ENCODE measurements around the gene PROKR2.

The PROKR2 gene

DNA sequence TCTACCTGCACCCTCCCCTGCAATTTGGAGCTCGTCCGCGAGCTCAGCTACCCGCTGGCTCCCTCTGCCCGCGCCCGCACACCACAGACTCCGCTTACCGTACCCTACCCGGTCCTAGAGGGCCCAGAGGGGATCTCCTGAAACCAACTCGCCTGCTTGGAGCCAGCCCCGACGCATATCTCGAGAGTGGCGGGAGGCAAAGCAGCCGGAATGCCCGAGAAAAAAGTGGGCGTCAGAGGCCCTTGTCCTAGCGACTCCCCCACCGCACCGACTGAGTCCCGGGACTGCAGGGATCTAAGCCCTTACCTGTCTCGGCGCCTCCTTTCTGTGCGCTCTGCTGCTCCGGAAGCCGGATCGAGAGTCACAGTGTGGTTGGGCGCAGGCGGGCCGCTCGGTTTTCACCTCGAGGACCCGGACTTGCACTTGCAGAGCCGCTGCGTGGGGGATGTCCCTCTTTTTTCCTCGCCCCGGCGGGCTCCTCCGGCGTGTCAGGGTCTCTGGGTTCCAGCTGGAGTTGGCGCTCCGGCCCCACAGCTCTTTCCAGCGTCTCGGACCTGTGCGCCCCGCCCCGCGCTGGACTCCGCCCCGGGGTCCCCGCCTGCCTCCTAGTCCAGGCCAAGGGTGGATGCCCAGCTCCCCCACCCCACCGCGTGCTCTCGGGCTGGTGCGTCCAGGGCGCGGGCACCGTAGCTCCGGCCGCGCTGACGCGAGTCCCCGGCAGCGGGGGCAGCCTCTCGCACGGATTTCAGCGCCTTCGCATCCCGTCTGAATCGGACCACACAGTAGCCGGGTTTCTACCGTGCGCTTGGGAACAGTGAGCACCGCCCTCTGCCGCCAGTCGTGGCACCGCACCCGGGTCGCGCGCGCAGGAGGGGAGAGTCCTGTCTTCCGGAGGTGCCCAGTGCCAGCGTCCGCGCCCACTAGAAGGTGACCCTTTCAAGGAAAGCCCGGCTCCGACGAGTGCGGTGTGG lies at the start of gene PROKR2:
PROKR2 (minus strand) TSS at position 767 of the 971 bp plus-strand sequence. CDS start 2,585 bp downstream, outside the sequence.
- DNase-seq (ENCODE audit: low read depth in 3 of 3, low spot score in 1 of 3) = no peak

DNA sequence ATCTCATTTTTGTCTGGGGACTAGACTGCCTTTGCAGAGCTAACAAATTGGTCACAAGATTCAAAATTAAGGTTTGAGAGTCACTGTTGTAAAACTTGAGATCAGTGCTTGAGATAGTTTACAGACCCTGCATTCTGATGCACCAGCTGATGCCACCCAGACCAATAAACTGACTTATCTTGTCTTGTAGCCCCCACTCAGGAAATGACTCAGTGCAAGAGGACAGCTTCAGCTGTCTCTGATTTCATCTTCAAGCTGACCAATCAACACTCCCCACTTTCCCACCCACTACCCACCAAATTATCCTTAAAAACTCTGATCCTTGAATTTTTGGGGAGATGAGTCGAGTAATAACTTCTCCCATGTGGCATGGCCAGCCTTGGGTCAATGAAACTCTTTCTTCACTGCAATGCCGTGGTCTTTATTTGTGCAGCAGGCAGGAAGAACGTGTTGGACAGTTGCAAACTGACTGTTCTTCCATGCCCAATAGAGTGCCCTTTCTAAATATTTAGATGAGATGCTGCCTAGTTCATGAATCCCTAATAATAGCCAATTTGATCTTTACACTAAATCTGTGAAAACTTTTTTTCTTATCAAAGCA lies 48.3 kb upstream of the PROKR2 start:
- no peak for DNase-seq (ENCODE audit: low read depth in 3 of 3, low spot score in 1 of 3)

DNA sequence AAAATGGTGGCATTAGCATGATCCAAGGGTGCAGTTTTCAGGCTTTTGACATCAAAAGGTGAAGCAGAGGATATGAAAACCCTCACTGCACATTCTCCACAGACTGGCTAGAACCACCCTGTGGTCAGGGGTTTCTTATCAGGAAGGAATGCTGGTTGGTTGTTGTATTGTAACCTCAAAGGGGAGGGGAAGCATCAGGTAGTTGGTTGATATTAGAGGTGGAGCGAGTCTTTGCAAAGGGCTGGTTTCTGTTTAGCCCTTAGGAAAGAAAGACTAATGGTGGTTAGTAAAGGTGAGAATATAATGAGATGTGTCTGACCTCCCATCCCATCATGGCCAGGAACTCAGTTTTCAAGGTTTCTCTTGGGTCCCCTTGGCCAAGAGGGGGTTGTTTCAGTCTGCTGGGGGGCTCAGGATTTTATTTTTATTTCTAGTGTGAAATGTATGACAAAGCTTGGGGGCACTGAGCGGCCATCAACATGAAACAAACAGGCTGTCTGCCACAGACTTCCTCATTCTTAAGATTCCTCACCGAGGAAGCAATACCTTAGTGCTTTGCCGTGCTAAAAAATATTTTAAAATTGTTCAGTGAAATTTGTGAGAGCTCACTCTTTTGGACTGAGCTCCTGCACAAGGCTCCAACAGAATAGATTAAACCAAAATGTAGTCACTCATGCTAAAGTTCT lies 47.5 kb upstream of the PROKR2 start:
- DNase-seq (ENCODE audit: low read depth in 3 of 3, low spot score in 1 of 3) = no peak

DNA sequence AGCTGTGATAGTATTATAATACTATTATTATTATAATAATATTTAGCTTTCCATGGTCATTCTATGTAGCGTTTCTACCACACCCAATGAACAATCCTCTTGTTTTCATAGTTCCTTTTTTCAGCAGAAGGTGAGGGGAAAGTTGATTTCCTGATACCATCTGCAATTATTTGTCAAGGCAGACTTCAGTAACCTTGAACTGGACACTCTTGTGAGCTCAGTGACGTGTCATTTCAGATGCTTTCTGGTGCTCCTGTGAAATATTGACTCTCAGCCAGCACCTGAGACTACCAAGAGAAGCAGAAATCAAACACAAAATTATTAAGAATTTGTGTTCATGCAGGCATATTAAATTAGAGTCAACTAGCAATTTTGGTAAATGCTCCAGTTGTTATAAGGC lies 46.0 kb upstream of the PROKR2 start:
- DNase-seq (ENCODE audit: low read depth in 3 of 3, low spot score in 1 of 3) = no peak

DNA sequence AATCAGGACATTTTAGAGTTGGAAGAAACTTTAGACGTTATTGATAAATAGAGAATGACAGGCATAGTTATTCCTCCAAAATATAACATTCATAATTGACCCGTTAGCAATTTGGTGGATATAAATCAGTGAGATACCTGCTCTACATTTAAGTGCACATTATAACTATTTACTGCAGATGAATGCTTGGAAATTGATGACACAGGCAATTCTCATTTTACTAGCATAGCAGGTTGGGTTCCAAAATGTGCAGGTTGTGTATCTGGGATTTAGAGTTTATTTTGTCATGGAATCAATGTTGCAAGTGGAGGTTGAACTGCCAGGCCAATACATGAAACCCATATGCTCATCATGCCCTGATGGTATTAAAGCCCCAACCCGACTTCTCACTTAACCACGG lies 44.4 kb upstream of the PROKR2 start:
- DNase-seq (ENCODE audit: low read depth in 3 of 3, low spot score in 1 of 3) = no peak

DNA sequence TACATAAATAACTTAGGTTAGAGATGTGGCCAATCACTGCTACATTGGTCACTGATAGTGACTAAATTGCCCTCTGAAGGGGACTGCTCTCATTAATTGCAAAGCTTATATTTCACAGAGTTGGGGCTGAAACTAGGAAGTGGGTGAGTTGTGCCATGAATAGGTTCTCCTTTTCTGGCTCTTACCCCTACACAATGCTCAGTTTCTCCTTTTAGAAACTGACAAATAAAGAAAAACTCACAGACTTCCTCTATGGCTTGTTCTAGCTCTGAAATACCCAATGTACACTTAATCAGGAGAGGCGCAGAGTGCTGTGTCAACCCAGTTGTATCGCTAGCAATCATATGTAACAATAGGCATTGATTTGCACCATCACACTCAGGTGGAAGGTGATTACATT lies 41.2 kb upstream of the PROKR2 start:
- no peak for DNase-seq (ENCODE audit: low read depth in 3 of 3, low spot score in 1 of 3)

DNA sequence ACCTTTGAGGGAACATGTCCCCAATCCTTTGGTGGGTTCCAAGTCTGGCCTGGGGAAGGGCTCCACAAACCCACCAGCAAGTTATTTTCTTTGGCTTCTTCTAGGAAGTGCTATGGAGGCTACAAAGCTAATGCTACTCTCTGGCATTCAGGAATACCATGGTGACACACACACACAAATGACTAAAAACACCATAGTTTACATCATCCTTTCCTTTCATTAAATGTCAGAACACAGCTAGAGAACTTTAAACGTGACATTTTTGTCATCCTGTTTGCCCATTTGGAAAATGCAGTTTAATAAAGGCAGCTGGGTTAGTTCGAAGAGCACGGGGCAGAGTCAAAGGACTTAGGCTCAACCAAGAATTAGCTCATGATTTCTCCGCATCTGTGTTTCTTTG lies 40.2 kb upstream of the PROKR2 start:
- DNase-seq (ENCODE audit: low read depth in 3 of 3, low spot score in 1 of 3) = no peak

DNA sequence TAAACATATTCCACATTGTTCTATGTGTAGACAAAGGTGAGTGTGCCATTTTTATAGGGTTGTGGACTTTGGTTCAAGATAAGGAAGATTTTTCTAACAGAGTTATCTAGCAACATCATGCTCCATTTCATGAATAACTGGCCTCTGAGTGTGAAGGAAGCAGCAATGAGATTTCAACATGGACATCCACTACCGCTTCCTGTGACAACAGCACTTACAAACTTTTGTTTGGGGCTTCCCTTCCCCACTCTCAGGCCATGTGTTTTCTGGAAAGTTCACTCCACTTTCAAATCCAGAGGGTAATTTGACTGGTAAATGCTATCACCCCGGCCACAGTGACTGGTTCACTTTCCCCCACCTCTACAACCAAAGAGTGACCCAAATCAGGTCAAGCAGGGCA lies 38.1 kb upstream of the PROKR2 start:
- no peak for DNase-seq (ENCODE audit: low read depth in 3 of 3, low spot score in 1 of 3)

DNA sequence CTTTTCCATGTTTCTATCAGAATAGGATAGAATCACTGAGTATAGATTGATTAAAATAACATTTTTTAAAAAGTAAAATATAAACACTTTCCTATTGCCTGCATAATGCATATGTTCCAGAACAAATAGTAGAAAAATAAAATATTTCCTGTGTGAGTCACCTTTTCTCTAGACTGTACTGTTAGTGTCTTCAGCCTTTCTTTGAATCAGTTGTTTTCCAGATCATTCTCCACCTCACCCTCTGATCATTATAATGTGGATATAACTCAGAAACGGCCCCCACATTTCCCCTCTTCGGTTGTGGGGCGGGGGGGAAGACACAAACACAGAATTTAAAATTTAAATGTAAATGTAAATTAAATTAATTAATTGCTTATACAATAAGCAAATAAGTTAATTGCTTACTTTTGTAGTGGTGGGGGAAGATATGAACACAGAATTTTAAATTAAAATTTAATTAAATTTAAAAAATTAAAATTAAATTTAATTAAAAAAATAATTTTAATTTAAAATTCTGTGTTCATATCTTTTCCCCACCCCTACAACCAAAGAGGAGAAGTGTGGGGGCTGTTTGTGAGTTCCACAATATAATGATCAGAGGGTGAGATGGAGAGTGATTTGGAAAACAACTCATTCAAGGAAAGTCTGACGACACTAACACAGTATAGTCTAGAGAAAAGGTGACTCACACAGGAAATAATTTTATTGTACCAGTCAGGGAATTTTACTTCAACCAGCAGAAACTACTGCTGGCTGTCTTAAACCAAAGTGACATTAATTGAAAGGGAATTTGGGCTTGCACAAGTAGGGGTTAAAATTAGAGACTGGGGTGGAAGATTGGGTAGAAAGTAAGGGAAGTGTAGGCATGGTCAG lies 37.1 kb upstream of the PROKR2 start:
- DNase-seq (ENCODE audit: low read depth in 3 of 3, low spot score in 1 of 3) = no peak

DNA sequence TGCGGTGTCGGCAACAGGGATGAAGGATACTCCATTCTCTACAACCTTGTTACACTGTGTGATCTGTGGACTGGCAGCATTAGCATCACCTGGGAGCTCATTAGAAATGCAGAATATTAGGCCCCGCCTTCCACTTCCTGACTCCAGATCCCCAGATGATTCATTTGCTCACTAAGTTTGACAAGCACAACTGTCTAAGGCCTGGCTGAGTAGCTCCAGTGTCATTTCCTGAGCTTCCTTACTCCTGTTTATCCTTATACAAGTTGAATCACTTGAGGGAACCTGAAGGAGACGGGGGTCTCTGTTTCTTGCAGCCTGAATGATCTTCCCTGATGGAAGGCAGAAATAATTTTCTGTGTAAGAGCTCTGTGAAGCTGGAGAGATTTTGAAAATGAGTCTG lies 32.7 kb upstream of the PROKR2 start:
- DNase-seq (ENCODE audit: low read depth in 3 of 3, low spot score in 1 of 3) = no peak

DNA sequence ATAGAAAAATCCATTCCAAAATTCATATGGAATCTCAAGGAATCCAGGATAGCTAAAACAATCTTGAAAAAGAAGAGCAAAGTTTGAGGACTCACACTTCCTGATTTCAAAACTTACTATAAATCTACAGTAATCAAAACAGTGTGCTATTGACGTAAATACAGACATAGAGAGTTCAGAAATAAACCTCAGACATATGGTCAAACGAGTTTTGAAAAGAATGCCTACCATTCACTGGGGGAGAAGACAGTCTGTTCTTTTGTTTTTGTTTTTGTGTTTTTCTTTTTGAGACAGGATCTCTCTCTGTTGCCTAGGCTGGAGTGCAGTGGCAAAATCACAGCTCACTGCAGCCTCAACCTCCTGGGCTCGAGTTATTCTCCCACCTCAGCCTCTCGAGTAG lies 25.3 kb upstream of the PROKR2 start:
- no peak for DNase-seq (ENCODE audit: low read depth in 3 of 3, low spot score in 1 of 3)

DNA sequence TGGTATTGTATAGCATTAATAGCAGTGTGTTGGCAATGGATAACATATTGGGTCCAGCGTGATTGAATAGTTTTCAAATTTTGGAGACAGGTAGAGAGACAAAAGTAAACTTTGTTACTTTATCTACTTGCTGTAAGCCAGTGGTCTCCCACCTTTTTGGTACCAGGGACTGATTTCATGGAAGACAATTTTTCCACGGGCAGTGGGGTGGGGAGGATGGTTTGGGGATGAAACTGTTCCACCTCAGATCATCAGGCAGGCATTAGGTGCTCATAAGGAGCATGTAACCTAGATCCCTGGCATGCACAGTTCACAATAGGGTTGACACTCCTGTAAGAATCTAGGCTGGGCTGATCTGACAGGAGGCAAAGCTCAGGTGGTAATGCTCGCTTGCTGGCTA lies 14.6 kb upstream of the PROKR2 start:
- DNase-seq (ENCODE audit: low read depth in 3 of 3, low spot score in 1 of 3) = no peak

DNA sequence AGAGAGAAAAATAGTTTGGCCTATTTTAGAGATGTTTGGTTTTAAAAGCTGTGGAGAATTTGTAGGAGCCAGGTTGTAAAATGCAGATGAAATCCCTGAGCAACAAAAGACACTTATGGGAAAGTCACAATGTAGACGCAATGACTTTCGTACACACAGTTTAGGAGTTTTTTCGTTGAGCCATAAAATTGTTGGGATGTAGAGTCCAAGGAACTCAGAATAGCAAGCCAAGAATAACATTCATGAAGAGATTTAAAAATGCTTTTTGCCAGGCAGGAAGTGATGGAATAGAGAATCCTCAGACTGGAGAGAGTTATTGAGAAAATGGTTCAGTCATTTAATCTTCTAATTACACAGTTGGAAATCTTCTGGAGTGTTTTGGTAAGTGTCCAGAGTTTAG lies 11.5 kb upstream of the PROKR2 start:
- DNase-seq (ENCODE audit: low read depth in 3 of 3, low spot score in 1 of 3) = no peak

DNA sequence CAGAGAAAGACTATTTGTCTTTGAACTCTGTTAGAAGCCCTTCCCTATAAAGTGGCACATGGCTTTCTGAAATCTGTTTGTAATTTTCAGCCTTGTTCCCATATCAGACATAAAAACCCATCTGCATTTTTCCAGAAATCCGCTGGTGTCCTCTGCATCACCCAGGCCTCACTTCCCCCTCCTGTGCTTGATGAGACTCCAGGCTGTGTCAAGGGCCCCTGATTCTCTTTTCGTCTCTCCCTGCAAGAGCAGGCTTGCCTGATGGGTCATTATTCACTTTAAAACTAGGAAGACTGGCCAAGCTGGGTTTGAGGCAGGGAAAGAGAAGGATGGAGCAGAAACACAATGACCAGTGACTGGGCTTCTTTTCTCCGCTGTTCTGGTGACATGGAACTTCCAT lies 10.6 kb upstream of the PROKR2 start:
- DNase-seq (ENCODE audit: low read depth in 3 of 3, low spot score in 1 of 3) = no peak

DNA sequence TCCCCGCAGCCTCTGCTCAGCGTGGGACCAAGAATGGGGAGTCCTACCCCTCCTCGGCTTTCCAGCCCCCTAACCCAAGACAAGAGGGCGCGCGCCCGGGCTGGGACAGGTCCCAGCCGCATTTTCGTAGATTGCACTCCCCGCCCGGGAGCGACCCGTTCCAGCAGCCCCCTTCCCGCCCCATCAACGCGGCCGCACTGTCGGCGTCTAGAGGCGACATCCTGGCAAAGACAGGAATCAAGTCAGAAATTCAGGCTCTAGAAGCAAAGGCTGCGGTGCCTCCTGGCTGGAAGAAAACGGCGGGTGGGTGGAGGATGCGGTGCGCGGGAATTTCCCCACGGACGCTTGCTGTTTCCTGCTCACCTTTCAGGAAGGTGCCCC lies 957 bp downstream of the PROKR2 start:
- DNase-seq (ENCODE audit: low read depth in 3 of 3, low spot score in 1 of 3) = no peak

DNA sequence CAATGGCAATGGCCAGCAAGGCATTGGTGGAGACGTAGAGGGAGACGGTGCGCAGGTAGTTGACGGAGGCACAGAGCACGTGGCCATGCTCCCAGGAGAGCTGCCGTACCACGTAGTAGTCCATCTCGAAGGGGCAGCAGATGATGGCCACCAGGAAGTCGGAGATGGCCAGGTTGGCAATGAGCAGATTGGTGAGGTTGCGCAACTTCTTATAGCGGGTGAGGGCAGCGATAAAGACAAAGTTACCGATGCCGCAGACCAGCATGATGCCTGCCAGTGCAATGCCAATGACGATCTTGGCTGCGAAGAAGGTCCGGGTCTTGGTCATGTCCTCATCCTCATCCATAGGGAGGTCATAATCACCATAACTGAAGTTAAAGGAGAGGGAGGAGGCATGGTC lies 2.8 kb downstream of the PROKR2 start:
- DNase-seq (ENCODE audit: low read depth in 3 of 3, low spot score in 1 of 3) = no peak

DNA sequence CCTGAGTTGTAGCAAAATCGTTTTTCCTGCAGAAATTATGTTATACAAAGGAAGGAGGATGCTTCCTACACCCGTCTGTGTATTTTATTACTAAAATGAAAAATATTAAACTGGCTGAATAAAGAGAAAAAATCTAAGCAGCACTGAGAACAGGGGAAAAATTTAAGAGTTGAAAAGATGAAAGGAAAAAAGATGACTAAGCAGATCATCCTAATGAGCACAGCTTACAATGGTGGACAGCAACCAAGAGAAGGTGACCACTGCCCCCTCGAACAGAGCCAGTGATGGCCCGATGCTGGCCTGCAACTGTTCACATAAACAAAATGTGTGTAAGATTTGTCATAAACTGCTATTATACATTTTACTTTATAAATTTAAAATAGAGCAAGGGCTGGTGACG lies 4.2 kb downstream of the PROKR2 start:
- no peak for DNase-seq (ENCODE audit: low read depth in 3 of 3, low spot score in 1 of 3)

DNA sequence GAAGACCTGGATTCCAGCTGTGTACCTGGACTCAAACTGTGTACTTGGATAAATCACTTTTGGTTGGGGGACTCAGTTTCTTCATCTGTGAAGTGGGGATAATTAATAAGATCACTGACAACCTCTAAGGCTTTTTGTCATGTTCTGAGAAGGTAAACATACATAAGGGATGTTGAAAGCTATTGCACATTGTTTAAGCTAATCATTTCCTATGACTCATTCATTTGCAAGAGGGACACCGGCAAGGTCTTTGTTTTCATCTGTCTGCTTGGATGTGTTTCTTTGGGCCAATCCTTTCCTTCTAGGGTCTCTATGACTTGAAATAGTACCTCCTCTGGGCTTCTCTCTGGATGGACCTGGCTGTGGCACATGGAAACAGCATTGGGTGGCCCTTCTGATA lies 6.8 kb downstream of the PROKR2 start:
- DNase-seq (ENCODE audit: low read depth in 3 of 3, low spot score in 1 of 3) = no peak

DNA sequence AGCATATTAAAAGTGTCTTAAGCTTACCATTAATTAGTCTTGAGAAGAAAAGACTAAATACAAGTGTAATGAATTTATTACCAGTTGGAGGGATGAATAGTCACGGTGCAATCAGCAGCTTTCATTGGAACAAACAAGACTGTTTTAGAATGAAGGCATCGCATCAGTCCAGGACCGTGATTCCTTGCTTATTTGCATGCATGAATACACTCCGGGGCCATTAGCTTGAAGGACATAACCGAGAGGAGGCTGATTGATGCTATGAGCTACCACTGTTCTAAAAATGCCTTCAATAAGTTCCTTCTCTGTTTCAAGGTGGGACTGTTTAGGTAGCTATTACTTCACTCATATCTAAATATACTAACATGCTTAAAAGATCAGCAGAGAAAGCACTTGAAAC lies 17.9 kb downstream of the PROKR2 start:
- DNase-seq (ENCODE audit: low read depth in 3 of 3, low spot score in 1 of 3) = no peak

DNA sequence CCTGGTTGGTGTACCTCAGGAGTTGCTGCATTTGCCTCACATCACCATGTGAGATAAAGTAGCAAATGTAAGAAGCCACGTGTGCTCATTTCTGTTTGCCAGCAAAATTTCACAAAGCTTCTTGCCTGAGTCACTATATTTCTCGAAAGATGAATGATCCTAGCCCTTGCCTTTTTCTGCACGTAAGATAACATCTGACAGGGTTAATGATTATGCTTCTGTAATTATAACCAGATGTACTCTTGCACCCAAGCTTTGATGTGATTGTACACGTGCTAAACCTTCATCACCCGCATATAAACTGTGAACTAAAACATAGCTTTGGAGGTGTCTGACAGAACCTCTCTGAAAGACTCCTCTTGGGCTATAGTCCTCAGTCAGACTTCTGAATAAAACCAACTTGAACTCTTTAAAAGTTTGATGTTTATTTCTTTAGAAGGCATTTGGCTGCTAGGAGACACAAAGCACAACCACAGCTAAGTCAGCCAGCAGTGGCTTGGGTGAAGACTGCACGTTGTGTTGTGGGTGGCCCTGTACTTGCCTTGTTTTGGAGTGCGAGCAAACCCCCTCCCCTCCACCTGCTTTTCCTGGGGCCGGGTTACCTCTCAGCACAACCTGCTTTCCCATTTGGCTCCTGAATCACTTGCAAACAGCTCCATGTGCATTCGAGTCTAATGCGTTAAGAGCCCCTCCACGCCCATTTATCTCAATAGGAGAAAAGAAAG lies 19.3 kb downstream of the PROKR2 start:
- no peak for DNase-seq (ENCODE audit: low read depth in 3 of 3, low spot score in 1 of 3)

DNA sequence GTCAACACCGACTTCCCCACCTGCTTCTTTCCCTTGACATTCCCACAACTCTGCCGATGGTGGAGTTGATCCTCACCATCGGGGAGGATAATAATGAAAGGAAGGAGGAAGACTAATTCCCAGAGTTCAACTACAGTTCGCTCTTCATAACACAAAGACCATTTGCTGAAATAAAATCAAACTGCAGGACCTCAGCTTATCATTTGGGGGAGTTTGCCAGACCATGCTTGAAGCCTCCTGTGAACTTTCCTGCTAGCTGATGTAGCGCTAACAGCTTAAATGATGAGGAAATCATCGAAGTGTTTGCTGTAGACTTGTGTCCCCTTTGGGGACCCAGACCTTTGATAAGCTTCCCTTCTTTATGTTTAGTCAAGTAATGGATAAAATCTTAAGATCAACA lies 26.2 kb downstream of the PROKR2 start:
- DNase-seq (ENCODE audit: low read depth in 3 of 3, low spot score in 1 of 3) = no peak
